Stimulated activated CD4-positive, alpha-beta T cell treated with anti-CD3 and anti-CD28 coated beads, Interleukin-1b, Interleukin-23, amount 100 ng/mL, for 48 hours (primary cell): Measurements from ENCODE around the gene BAG1.

Experiments used
- DNase-seq: peaks from one replicate; pipeline ENCODE4 v3.0.0-alpha.2; 2020

The BAG1 gene

GRCh38 chr9:33264473-33265177, at the start of gene BAG1, which contains the start of gene CHMP5:
BAG1 (minus strand) TSS chr9:33264708.
CHMP5 (plus strand) TSS chr9:33265049; CDS start chr9:33265079, 30 bp downstream.
- peak; percentile 100 for DNase-seq

GRCh38 chr9:33311953-33312352, 47.4 kb upstream of the BAG1 start:
- DNase-seq, result no peak

DNA sequence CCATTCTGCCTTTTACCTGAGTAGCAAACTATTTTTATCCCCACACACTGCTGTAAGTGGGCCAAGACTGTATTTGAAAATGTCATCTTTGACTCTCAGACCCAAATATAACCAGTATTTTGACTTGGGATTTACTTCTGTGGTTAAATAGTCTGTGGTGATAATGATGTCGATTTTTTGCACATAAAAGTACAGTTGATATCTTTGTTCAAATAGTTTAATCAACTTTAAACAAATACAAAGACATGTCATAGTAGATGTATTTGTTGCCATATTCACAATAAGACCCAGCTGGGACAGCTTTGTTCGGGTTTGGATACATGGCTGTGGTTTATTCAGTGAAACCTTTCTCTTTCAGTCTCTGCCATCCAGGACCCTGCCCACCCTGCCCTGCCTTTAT, 46.2 kb upstream of the BAG1 start:
- DNase-seq, result no peak

GRCh38 chr9:33309903-33310302, 45.4 kb upstream of the BAG1 start:
- no peak for DNase-seq

DNA sequence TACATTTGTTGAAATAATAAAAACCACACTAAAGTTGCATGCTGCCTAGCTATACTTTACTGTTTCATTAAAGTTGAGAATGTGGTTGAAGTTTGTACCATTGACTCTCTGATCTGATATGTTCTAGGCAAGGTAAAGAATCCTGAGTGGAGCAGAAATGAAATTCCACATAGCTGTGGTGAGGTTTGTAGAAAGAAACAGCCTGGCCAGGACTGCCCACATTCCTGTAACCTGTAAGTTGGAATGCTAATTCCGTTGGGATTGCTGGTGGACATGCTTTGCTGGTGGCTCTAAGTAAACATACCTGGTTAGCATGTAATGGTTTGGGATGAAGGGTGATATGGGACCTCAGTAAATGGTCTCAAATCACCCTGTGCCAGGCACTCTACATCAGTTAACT, 42.6 kb upstream of the BAG1 start:
- no peak for DNase-seq

DNA sequence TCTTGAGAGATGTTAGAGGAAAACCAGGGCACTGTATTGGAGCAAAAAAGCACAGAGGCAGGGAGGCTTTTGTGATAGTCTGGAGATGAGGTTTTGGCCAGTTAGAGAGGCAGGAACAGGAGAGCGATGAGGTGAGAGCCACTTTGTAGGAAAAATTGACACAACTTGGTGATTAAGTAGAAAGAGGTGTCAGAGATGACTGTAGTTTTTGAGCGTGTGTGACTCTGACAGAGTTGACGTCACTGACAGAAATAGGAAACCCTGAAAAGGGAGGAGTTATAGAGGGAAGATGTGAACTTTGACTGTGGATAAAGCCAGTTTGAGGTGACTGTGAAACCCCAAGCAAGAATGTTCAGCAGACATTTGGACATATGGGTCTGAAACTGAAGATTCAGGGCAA, 41.5 kb upstream of the BAG1 start:
- peak; percentile 57 for DNase-seq

GRCh38 chr9:33304362-33304761, 39.9 kb upstream of the BAG1 start:
- DNase-seq, result no peak

GRCh38 chr9:33300546-33300945, 36.0 kb upstream of the BAG1 start:
- DNase-seq, result no peak

- peak; percentile 16 for DNase-seq
Measured at GRCh38 chr9:33297432-33297831, 32.9 kb upstream of the BAG1 start.

DNA sequence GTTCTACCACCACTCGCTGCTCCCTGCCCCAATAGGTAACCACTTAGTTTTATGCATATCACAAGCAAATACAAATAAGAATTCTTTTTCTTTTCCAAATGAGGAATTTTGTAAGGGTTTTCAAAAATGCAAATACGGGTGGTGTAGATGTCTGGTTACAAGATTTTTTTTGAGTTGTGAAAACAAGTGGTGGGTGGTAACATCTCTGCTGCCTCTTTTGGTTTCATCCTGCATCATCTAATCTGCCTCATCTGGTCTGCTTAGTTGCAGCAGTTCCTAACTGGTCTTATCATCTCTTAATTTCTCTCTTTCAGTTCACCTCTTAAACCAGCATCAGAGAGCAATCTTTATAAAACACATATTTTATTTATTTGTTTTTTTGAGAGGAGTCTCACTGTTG, 31.1 kb upstream of the BAG1 start:
- DNase-seq, result no peak

DNA sequence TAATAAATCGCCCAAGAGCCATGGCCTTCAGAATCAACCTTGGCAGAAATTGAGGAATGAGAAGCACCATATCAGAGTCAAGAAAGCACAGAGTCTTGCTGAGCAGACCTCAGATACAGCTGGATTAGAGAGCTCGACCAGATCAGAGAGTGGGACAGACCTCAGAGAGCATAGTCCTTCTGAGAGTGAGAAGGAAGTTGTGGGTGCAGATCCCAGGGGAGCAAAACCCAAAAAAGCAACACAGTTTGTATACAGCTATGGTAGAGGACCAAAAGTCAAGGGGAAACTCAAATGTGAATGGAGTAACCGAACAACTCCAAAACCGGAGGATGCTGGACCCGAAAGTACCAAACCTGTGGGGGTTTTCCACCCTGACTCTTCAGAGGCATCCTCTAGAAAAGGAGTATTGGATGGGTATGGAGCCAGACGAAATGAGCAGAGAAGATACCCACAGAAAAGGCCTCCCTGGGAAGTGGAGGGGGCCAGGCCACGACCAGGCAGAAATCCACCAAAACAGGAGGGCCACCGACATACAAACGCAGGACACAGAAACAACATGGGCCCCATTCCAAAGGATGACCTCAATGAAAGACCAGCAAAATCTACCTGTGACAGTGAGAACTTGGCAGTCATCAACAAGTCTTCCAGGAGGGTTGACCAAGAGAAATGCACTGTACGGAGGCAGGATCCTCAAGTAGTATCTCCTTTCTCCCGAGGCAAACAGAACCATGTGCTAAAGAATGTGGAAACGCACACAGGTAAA, 30.3 kb upstream of the BAG1 start:
- DNase-seq, result no peak

- DNase-seq, result no peak
Measured at GRCh38 chr9:33293782-33294181, 29.3 kb upstream of the BAG1 start.

GRCh38 chr9:33291901-33292300, 27.4 kb upstream of the BAG1 start:
- DNase-seq, result no peak

DNA sequence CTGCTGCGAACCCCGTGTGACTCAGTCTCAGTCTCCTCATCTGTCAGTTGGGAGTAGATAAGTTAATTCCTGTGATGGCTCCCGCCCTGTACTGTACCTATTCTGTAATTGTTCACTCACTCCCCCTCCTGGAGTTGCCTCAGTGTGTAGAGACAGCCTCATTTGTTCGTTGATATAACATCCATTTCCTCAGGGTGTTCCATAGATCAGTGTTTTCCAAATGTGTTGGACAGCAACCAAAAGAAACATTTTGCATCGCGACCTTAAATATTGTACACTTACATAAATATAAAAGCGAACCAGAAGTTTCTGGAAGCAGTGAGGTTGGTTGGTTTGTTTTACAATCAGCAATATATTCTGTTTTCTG, 26.5 kb upstream of the BAG1 start:
- no peak for DNase-seq

DNA sequence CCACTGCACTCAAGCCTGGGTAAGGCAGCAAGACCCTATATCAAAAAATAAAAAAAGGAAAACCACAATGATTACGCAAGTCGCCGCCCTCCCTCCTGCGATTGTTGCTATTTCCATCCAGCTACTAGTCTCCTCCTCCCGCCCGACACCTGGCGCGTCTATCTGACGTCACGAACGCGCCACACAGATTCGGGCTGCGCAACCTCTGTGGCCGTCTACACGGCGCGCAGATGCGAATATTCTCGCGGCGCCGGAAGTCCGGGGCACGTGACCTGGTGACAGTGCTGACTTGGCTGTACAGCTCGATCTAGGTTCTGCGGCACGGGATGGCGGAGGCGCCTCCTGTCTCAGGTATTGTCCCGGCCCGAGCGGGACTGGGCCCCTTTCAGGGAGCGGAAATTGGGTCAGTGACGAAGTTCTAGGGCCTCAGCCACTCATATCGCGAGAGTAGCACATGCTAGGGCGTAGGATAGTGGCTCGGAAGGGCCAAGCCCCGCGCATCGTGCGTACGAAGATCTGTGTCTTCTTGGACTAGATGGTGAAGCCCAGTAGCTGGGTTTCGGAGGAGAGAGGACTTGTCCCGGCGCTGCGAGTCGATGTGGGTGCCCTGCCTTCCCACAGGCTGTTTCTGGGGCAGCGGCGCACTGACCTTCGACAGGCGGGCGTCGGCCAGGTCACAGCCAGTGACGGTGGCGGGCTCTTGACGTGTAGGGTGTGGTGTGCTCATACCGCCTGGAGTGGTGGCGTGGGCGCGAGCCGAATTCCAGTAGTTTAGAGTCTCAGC, 25.9 kb upstream of the BAG1 start, which contains the start of gene NFX1:
NFX1 (plus strand) TSS at position 270 of the 784 bp plus-strand sequence; CDS start at position 327, 57 bp downstream.
- DNase-seq, result peak; percentile 99

GRCh38 chr9:33289936-33290246, 25.4 kb upstream of the BAG1 start:
- DNase-seq, result no peak

- DNase-seq, result peak; percentile 32
Measured at GRCh38 chr9:33289496-33289895, 25.0 kb upstream of the BAG1 start.

- no peak for DNase-seq
Measured at GRCh38 chr9:33288828-33289483, 24.4 kb upstream of the BAG1 start.

DNA sequence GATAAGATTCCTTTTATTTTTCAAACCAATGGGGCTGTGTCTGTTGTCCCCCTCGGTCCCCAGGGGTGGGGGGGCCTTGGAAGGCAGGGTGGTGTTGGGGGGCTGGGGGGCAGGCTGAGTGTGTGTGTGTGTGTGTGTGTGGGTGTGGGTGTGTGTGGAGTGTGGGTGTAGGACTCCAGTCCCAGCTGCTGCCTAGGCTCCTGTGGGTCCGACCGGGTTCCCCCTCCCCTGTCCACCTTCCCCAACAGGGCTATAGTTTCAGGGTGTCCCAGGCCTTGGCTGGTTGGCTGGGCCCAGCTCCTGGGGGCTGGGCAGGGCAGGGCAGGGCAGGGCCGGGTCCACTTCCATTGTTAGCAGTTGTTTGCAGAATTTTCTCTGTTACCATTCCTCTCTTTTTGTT, 23.7 kb upstream of the BAG1 start:
- no peak for DNase-seq

- DNase-seq, result peak; percentile 38
Measured at GRCh38 chr9:33287087-33287490, 22.6 kb upstream of the BAG1 start.

- no peak for DNase-seq
Measured at GRCh38 chr9:33285502-33285901, 21.0 kb upstream of the BAG1 start.

GRCh38 chr9:33277484-33277883, 13.0 kb upstream of the BAG1 start:
- no peak for DNase-seq

- DNase-seq, result no peak
Measured at GRCh38 chr9:33273972-33274328, 9.4 kb upstream of the BAG1 start.
